GM06990 (cell line): Measurements from ENCODE around the gene GPATCH2L.

Experiments used
- DNase-seq: peaks from one replicate; pipeline ENCODE4 v3.0.0-alpha.2; 2011; ENCODE audit not compliant: insufficient read length; ENCODE audit errors: extremely low read depth
- H3K27me3 ChIP-seq: replicated peaks from 2 replicates; pipeline ENCODE4 v1.6.0; 2011; ENCODE audit warnings: low read length; ENCODE audit not compliant: control insufficient read depth, insufficient read depth
- H3K36me3 ChIP-seq: 2 replicates; pipeline ENCODE4 v1.5.1; 2011; ENCODE audit warnings: low read length; ENCODE audit not compliant: control insufficient read depth, insufficient read depth
- H3K4me3 ChIP-seq: replicated peaks from 2 replicates; pipeline ENCODE4 v1.5.1; 2011; ENCODE audit warnings: low read depth, mild to moderate bottlenecking, control low read depth, low read length
- TF ChIP-seq, protein P1 (sequence below): IDR thresholded peaks from 2 replicates; pipeline ENCODE4 v1.5.1; 2011; ENCODE audit warnings: low read length, control low read depth, mild to moderate bottlenecking, inconsistent platforms; ENCODE audit not compliant: insufficient read depth, poor library complexity, severe bottlenecking

Gene GPATCH2L

DNA sequence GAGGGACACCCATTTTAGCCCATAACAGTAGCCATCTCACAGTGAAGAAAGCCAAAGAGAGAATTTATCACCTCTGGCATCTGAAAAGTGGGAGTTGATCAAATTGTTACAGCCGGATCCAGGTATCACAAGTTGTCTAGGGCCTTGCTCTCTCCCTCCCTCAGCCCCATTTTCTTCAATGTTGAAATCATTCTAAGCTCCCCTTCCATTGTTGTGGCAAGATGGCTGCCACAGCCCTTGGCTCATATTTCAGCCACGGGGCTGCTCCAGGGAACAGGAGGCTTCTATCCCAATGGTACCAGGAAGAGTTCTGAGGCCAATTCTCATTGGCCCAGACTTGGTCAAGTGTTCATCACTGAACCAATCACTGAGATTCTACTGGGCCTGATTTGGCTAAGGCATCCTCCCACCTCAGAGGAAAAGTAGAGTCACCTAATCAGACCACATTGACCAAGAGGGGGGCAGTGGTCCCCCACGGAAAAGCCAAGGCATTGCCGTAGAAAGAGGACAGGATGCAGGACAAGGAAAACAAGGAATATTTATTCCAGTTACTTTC lies 106.2 kb downstream of the GPATCH2L start:
- TF ChIP-seq, protein P1, sequence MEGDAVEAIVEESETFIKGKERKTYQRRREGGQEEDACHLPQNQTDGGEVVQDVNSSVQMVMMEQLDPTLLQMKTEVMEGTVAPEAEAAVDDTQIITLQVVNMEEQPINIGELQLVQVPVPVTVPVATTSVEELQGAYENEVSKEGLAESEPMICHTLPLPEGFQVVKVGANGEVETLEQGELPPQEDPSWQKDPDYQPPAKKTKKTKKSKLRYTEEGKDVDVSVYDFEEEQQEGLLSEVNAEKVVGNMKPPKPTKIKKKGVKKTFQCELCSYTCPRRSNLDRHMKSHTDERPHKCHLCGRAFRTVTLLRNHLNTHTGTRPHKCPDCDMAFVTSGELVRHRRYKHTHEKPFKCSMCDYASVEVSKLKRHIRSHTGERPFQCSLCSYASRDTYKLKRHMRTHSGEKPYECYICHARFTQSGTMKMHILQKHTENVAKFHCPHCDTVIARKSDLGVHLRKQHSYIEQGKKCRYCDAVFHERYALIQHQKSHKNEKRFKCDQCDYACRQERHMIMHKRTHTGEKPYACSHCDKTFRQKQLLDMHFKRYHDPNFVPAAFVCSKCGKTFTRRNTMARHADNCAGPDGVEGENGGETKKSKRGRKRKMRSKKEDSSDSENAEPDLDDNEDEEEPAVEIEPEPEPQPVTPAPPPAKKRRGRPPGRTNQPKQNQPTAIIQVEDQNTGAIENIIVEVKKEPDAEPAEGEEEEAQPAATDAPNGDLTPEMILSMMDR, result no peak
- Histone ChIP-seq H3K27me3 (no peaks in the 10 kb centered on the region), H3K4me3 (no peak overlapping the region), H3K36me3 (no peaks in the 10 kb centered on the region)
- DNase-seq, result no peak

- no peak overlapping the region for H3K4me3 ChIP-seq
- TF ChIP-seq, protein P1, result no peak
- H3K36me3 ChIP-seq, result no peaks in the 10 kb centered on the region
- DNase-seq, result no peak
- no peaks in the 10 kb centered on the region for H3K27me3 ChIP-seq
These were observed 107.5 kb downstream of the GPATCH2L start for GRCh38 chr14:76259029-76259735.

DNA sequence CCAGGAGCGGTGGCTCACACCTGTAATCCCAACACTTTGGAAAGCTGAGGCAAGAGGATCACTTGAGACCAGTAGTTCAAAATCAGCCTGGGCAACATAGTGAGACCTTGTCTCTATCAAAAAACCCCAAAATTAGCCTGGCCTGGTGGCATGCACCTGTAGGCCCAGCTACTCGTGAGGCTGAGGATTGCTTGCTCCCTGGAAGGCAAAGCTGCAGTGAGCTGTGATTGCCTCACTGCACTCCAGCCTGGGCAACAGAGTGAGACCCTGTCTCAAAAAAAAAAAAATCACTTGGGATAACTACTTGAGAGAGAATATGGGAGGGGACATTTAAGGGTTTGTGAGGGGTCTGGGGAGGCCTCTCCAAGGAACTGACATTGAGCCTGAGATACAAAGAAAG lies 109.0 kb downstream of the GPATCH2L start:
- DNase-seq, result no peak
- Histone ChIP-seq H3K4me3 (no peak overlapping the region), H3K36me3 (no peaks in the 10 kb centered on the region), H3K27me3 (no peaks in the 10 kb centered on the region)
- TF ChIP-seq, protein P1, result no peak

- DNase-seq, result no peak
- Histone ChIP-seq H3K36me3 (no peaks in the 10 kb centered on the region), H3K27me3 (no peaks in the 10 kb centered on the region), H3K4me3 (no peak overlapping the region)
- TF ChIP-seq, protein P1, result no peak
These were observed 109.7 kb downstream of the GPATCH2L start for GRCh38 chr14:76261371-76261811.

- no peak overlapping the region for H3K4me3 ChIP-seq
- H3K27me3 ChIP-seq, result no peaks in the 10 kb centered on the region
- H3K36me3 ChIP-seq, result no peaks in the 10 kb centered on the region
- DNase-seq, result no peak
- TF ChIP-seq, protein P1, result no peak
These were observed 110.9 kb downstream of the GPATCH2L start for GRCh38 chr14:76262641-76263040.
